NCI-H748 (cell line): Measurements from ENCODE around the gene ATP2C2.
"Not testable (repeated sequence)": the region's sequence is repeated elsewhere in the genome, so short reads cannot be mapped to it uniquely, and the experiment has no call there.

Source experiments
- DNase-seq: peaks from one replicate; lab custom pipeline; 2025; ENCODE audit not compliant: unreplicated experiment; lab: John Stamatoyannopoulos, UW

Gene ATP2C2

DNA sequence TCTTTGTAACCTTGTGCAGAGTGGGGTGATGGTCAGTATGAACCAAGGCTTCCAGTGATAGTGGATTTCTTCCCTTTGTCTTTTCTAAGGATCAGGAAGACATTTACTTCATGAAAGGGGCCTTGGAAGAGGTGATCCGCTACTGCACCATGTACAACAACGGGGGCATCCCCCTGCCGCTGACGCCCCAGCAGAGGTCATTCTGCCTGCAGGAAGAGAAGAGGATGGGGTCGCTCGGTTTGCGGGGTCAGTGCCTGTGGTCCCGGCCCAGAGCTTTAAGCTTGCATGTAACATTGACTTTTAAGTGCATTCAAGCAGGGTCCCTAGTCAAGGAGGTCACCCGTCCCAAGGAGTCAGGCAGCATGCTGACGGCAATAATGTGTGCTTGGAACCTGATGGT lies 80.1 kb downstream of the ATP2C2 start:
- DNase-seq = no peak

DNA sequence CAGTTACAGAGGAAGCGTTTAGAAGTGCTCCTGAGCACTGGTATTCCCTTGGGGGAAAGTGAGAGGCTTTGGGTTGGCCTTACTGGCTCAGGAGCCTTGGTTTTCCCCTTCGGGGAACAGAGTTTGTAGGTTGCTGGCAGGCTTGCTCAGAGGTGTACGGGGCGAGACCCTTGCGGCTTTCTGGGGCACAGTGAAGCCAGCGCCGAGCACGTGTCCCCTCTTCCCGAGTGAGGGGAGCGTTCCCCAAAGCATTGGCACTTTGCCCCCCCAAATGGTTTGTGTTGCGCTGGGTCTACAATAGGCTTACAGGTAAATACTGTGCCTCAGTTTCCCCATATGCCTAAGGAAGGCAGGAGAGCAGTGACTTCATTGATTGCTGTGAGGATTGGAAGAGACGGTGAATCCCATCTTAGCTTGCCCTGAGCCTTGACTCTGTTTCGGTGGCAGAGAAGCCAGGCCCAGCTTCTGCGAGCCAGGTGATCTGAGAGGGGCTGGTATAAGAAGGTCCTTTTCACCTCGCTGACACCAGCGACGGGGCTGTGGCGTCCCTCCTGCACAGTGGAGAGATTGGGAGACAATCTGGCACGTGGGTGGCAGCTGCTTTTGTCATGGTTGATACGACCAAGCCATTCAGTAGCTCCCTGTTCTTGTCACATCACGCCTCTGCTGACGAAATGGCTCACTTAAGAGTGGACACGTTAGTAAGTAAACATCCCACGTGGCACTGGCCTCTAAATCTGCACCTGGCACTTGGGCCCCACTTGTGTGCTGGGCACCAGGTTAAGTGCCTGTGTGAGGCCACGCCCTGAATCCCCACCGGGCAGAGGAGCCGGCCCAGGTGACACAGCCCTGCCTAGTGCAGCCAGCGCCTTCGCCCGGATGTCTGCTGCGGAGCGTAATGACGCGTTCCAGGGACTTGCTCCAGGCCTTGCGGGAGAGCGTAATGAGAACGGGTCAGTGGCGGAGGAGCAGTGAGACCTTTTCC lies 81.1 kb downstream of the ATP2C2 start:
- DNase-seq = peak; percentile 95

- no peak for DNase-seq
These were observed 82.0 kb downstream of the ATP2C2 start for GRCh38 chr16:84450176-84450865.

- DNase-seq = not testable (repeated sequence)
These were observed 82.8 kb downstream of the ATP2C2 start for GRCh38 chr16:84451010-84451676.

DNA sequence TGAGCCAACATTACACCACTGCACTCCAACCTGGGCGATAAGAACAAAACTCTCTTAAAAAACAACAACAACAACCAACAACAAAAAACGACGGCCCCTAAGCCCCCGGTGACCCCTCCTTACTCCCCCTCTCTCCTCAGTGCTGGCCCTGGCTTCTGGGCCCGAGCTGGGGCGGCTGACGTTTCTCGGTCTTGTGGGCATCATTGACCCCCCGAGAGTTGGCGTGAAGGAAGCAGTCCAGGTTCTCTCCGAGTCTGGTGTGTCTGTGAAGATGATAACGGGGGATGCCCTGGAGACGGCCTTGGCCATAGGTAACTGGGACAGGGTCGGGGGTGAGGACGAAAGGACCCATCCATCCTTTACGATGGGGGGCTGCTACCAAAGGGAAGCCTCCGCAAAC lies 83.4 kb downstream of the ATP2C2 start:
- no peak for DNase-seq

- DNase-seq = no peak
These were observed 84.9 kb downstream of the ATP2C2 start for GRCh38 chr16:84453061-84453752.

DNA sequence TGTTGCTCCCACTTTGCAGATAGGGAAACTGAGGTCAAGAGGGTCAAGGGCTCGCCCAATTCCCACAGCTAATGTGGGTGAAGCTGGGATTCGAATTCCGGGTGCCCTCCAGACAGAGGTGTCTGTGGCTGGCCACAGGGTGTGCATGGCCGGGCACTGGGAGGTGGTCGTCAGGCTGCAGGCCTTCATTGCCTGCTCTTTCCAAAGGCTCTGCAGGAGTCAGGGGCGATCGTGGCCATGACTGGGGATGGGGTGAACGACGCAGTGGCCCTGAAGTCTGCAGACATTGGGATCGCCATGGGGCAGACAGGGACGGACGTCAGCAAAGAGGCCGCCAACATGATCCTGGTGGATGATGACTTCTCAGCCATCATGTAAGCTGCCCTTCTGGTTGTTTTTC lies 86.3 kb downstream of the ATP2C2 start:
- DNase-seq = no peak

GRCh38 chr16:84455031-84455430 lies 86.7 kb downstream of the ATP2C2 start:
- no peak for DNase-seq

DNA sequence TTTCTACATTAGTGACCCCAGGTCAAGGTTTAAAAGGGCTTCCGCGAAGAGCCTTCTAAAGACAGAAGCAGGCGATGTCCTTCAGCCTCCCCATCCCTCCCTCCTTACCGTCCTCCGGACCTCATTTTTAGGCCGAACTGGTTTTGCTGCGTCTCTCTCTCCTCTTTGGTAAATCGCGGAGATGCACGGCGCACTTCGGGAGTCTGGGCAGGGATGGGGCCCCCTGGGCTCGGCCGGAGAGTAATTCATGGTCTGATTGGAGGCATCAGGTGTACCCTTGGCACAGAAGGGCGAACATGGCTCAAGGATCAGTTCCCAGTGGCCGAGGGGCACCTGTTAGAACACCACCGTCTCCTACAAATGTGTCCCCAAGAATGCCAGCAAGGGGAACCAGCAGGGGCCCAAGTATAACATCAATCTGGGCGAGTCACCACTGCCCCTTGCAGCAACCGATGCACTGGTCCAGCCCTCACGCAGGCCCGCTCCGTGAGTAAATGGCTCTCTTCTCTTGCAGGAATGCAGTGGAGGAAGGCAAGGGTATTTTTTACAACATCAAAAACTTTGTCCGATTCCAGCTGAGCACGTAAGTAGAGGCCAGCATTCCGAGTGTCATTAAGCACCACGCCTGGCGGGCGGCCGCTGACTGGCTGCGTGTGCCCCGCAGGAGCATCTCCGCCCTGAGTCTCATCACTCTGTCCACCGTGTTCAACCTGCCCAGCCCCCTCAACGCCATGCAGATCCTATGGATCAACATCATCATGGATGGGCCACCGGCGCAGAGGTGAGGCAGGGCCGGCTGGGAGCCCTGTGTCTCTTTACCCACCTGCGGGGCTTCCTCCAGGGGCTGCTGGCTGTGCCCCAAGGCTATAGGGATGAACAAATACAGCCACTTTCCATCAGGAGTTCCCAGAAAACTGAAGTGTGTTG lies 90.5 kb downstream of the ATP2C2 start:
- no peak for DNase-seq

GRCh38 chr16:84459533-84459894 lies 91.2 kb downstream of the ATP2C2 start:
- no peak for DNase-seq

- no peak for DNase-seq
These were observed 91.6 kb downstream of the ATP2C2 start for GRCh38 chr16:84459941-84460405.

GRCh38 chr16:84460406-84461028 lies 92.2 kb downstream of the ATP2C2 start:
- no peak for DNase-seq

- no peak for DNase-seq
These were observed 92.7 kb downstream of the ATP2C2 start for GRCh38 chr16:84461029-84461412.

- no peak for DNase-seq
These were observed 93.3 kb downstream of the ATP2C2 start for GRCh38 chr16:84461413-84462295.

DNA sequence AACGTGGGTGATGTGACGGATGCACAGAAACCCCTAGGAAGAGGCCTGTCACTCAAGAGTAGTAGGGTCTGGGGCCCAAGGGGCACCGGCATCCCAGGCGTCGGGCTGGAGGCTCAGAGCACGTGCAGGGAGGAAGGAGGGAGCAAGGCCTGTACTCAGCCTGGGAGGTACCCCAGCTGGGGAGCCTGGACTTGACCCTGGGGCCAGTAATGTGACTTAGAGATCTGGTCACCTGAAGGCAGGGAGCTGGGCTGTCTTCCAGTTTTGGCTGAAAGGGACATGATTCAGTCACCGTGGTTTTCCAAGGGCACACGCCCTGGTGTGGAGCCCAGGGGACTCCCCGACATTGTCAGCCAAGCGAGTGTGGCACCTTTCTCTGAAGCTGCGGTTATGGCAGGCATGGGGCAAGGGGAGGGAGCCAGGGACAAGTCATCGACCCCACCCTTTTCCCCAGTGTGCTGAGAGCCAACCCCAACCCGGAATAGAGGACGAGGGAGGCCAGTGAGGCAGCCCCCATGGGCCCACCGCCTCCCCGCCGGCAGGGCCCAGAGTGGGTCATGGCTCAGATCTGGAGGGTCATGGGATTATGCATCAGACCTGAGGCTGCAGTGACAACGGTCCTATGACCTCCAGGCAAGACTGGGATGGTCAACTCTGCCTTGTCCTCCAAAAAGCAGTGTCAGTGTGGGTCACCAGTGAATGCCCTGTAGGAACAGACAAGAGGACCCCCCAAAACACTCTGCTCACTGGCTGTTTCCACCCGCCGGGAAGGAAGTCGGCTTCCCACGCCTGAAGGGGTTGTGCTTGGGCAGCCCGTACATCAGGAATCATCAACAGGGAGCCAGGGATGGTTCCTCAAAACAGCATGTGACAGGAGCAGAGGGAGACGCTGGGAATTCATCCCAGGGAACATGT lies 94.2 kb downstream of the ATP2C2 start:
- no peak for DNase-seq

- no peak for DNase-seq
These were observed 94.9 kb downstream of the ATP2C2 start for GRCh38 chr16:84463221-84463620.

DNA sequence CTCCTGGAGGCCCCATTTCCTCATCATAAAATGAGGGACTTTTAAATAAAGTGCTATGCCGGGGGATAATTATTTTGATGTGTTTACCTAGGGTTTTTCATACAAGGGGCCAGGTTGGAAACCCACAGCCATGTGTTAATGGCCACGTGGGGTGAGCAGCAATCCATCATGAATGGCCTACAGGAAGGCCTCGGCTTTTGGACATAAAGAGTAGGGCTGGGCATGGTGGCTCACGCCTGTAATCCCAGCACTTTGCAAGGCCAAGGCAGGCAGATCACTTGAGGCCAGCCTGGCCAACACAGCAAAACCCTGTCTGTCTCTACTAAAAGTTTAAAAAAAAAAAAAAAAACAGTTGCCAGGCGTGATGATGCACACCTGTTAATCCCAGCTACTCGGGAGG lies 95.8 kb downstream of the ATP2C2 start:
- no peak for DNase-seq
